CD4-positive, CD25-positive, alpha-beta regulatory T cell (primary cell): ENCODE data around the gene KMT5B. TPM values are rescaled to one million over a fixed set of nuclear protein-coding genes. Genes with fewer than 3 reads are reported as not detected.
A peak's percentile ranks its signal among the peaks of the same experiment; 100 is the strongest.

Source experiments
- ATAC-seq, 2 donors: fragments of 150-1000 bp; cut with Tn5 transposase; one replicate each; pipeline ENCODE4 v1.10.0; 2021; ENCODE audit warnings: low read depth in 2 of 2, moderate number of reproducible peaks in 2 of 2, moderate library complexity in 1 of 2
- DNase-seq, 3 donors: peaks; one replicate each; pipeline versions ENCODE4 v3.0.0 to v3.0.0-alpha.2; 2012 to 2022; ENCODE audit warnings: mixed read lengths in 1 of 3
- H3K27ac ChIP-seq: one replicate; pipeline ENCODE4 v1.7.0; 2013; ENCODE audit warnings: mild to moderate bottlenecking, low read length; ENCODE audit not compliant: insufficient read depth, poor library complexity, severe bottlenecking
- H3K27me3 ChIP-seq: one replicate; pipeline ENCODE4 v1.7.0; 2013; ENCODE audit warnings: low read length; ENCODE audit not compliant: control insufficient read depth, insufficient read depth
- H3K36me3 ChIP-seq: one replicate; pipeline ENCODE4 v1.7.0; 2013; ENCODE audit warnings: mild to moderate bottlenecking, low read length, moderate library complexity; ENCODE audit not compliant: control insufficient read depth, insufficient read depth
- H3K4me1 ChIP-seq: 2 replicates; pipeline ENCODE4 v1.7.0; 2013; ENCODE audit warnings: mild to moderate bottlenecking, low read length; ENCODE audit not compliant: insufficient read depth, control insufficient read depth, poor library complexity, severe bottlenecking
- H3K4me3 ChIP-seq: one replicate; pipeline ENCODE4 v1.7.0; 2013; ENCODE audit warnings: low read depth, mild to moderate bottlenecking, low read length, moderate library complexity
- H3K9me3 ChIP-seq, 2 experiments: 1 replicate in 1 of 2; 2 replicates in 1 of 2; pipeline ENCODE4 v1.7.0; 2013; ENCODE audit warnings: low read length in 2 of 2, mild to moderate bottlenecking in 1 of 2, moderate library complexity in 1 of 2; ENCODE audit not compliant: control insufficient read depth in 2 of 2
- H3K27ac Mint-ChIP-seq, 3 donors: one replicate each; pipeline ENCODE4 v1.8.0; 2020 to 2022; ENCODE audit warnings: mild to moderate bottlenecking in 3 of 3, mixed read lengths in 3 of 3, moderate library complexity in 2 of 3
- H3K27me3 Mint-ChIP-seq: one replicate; pipeline ENCODE4 v1.8.0; 2022; ENCODE audit warnings: mild to moderate bottlenecking, mixed read lengths
- H3K36me3 Mint-ChIP-seq: one replicate; pipeline ENCODE4 v1.8.0; 2020; ENCODE audit warnings: mixed read lengths
- H3K4me1 Mint-ChIP-seq, 4 donors: one replicate each; pipeline ENCODE4 v1.8.0; 2020 to 2022; ENCODE audit warnings: mixed read lengths in 4 of 4, mild to moderate bottlenecking in 1 of 4
- H3K4me3 Mint-ChIP-seq, 4 donors: one replicate each; pipeline ENCODE4 v1.8.0; 2020 to 2022; ENCODE audit warnings: mild to moderate bottlenecking in 4 of 4, mixed read lengths in 4 of 4, moderate library complexity in 3 of 4
- H3K9me3 Mint-ChIP-seq, 7 donors: one replicate each; pipeline ENCODE4 v1.8.0; 2020 to 2022; ENCODE audit warnings: mixed read lengths in 7 of 7, mild to moderate bottlenecking in 3 of 7, moderate library complexity in 2 of 7
- polyA plus RNA-seq, 4 donors: library from polyadenylated mRNA; unstranded; fragments of 300-500 nt; fragmentation: Illumina TruSeq; gene quantifications; one replicate each; pipeline ENCODE4 v1.2.3, GENCODE V29; 2021
- total RNA-seq: library from RNA; stranded (reverse); gene quantifications from one replicate; pipeline ENCODE4 v1.2.3, GENCODE V29; 2022

The KMT5B gene
- total and polyA plus RNA-seq, 5 donors from 2014 or later, result 31.6 to 43.1 (median 37.2) TPM

DNA sequence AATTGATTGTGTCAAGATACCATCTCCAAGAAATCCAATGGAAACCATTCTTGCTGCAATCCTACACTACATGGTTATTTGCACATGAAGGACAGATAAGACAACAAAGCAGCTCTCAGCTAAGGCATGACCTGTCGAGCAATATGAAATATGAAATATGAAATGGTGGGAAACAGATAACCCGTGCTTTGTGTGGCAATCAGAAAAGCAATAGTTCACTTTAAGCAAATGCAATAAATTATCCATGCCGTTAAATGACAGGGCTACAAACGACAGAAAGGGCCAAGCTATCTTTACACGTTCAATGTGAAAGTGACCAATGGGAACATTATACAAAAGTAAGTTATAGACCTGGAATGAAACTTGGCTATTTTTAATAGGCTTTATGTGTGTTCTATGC is 35.2 kb downstream of the KMT5B start:
- DNase-seq, result no peak
- H3K9me3 ChIP-seq, result no peaks in the 10 kb centered on the region
- Mint-ChIP-seq H3K9me3 (no peaks in the 10 kb centered on the region), H3K4me3 (no peak overlapping the region), H3K27me3 (no peaks in the 10 kb centered on the region), H3K27ac (peak overlapping the region in 1 of 3 donors; percentile 50), H3K4me1 (peaks cover 0 to 8% (median 2%) of the 10 kb centered on the region in 4 donors), H3K36me3 (peaks cover 29% of the 10 kb centered on the region)
- no peak overlapping the region for H3K27ac ChIP-seq
- no peaks in the 10 kb centered on the region for H3K27me3 ChIP-seq
- ATAC-seq, result no peak
- H3K4me3 ChIP-seq, result no peak overlapping the region
- H3K36me3 ChIP-seq, result peaks cover 70% of the 10 kb centered on the region
- no peaks in the 10 kb centered on the region for H3K4me1 ChIP-seq

DNA sequence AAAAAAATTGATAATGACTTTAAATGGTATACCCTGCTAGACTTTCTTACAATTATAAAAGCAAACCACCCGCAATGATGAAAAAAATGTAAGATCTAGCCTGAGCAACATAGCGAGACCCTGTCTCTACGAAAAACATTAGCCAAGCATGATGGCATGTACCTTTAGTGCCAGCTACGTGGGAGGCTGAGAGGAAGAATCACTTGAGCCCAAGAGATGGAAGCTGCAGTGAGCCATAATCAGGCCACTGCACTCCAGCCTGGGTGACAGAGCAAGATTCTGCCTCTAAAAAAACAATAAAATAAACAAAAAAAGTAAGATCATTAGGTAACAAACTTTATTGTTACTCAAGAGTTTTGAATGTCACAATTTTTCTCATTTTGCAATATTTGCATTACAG is 39.2 kb downstream of the KMT5B start:
- Mint-ChIP-seq H3K4me3 (no peak overlapping the region), H3K9me3 (no peaks in the 10 kb centered on the region), H3K36me3 (peaks cover 39% of the 10 kb centered on the region), H3K4me1 (peaks cover 0 to 6% (median 2%) of the 10 kb centered on the region in 4 donors), H3K27ac (no peak overlapping the region), H3K27me3 (no peaks in the 10 kb centered on the region)
- Histone ChIP-seq H3K9me3 (no peaks in the 10 kb centered on the region), H3K36me3 (peaks cover 88% of the 10 kb centered on the region), H3K27me3 (no peaks in the 10 kb centered on the region), H3K4me1 (no peaks in the 10 kb centered on the region), H3K27ac (no peak overlapping the region), H3K4me3 (no peak overlapping the region)
- no peak for ATAC-seq
- no peak for DNase-seq

GRCh38 chr11:68169442-68169841 is 43.7 kb downstream of the KMT5B start:
- H3K36me3 ChIP-seq, result peaks cover 90% of the 10 kb centered on the region
- no peak overlapping the region for H3K27ac Mint-ChIP-seq
- H3K36me3 Mint-ChIP-seq, result peaks cover 33% of the 10 kb centered on the region
- H3K4me3 Mint-ChIP-seq, result no peak overlapping the region
- DNase-seq, result no peak
- H3K27ac ChIP-seq, result no peak overlapping the region
- no peaks in the 10 kb centered on the region for H3K9me3 ChIP-seq
- no peaks in the 10 kb centered on the region for H3K4me1 ChIP-seq
- no peaks in the 10 kb centered on the region for H3K27me3 ChIP-seq
- ATAC-seq, result no peak
- H3K4me3 ChIP-seq, result no peak overlapping the region
- H3K9me3 Mint-ChIP-seq, result no peaks in the 10 kb centered on the region
- no peaks in the 10 kb centered on the region for H3K27me3 Mint-ChIP-seq
- H3K4me1 Mint-ChIP-seq, result no peaks in the 10 kb centered on the region

DNA sequence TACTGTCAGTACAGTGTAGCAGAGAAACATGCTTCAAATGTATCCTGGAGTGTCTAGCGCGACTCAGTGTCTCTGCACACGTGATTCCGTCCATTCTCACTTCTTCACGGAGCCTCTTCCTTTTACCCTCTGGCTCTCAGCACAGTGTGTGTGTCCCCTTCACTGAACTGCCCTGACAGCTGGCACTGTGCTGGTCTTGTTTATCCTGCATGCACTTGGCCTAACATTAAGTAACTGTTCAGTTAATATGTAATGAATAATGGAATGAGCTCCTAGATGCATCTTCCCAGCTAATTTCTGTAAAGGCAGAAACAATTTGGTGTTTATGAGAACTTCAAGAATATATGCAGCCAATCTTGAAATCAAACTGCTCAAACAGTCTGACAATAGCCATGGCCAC is 44.4 kb downstream of the KMT5B start:
- H3K36me3 ChIP-seq, result peaks cover 88% of the 10 kb centered on the region
- H3K27ac ChIP-seq, result no peak overlapping the region
- no peaks in the 10 kb centered on the region for H3K9me3 ChIP-seq
- Mint-ChIP-seq H3K4me1 (no peaks in the 10 kb centered on the region), H3K4me3 (no peak overlapping the region), H3K27ac (peak overlapping the region in 1 of 3 donors; percentile 11), H3K27me3 (no peaks in the 10 kb centered on the region), H3K9me3 (no peaks in the 10 kb centered on the region), H3K36me3 (peaks cover 31% of the 10 kb centered on the region)
- no peaks in the 10 kb centered on the region for H3K4me1 ChIP-seq
- no peak overlapping the region for H3K4me3 ChIP-seq
- no peak for DNase-seq
- no peak for ATAC-seq
- H3K27me3 ChIP-seq, result no peaks in the 10 kb centered on the region

DNA sequence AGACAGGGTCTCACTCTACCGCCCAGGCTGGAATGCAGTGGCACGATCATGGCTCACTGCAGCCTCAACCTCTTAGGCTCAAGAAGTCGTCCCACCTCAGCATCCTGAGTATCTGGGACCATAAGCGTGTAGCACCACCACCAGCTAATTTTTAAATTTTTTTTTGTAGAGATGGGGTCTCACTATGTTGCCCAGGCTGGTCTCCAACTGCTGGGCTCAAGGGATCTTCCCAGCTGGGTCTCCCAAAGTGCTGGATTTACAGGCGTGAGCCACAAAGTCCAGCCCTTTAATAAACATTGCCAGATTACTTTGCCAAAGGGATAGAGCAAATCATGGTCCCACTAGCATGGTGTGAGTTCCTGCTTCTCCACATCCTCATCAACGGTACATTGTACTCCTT is 45.6 kb downstream of the KMT5B start:
- no peaks in the 10 kb centered on the region for H3K4me1 ChIP-seq
- Mint-ChIP-seq H3K27me3 (no peaks in the 10 kb centered on the region), H3K36me3 (peaks cover 34% of the 10 kb centered on the region), H3K27ac (no peak overlapping the region), H3K4me1 (no peaks in the 10 kb centered on the region), H3K4me3 (peak overlapping the region in 1 of 4 donors; percentile 2), H3K9me3 (no peaks in the 10 kb centered on the region)
- no peaks in the 10 kb centered on the region for H3K9me3 ChIP-seq
- H3K27ac ChIP-seq, result no peak overlapping the region
- peaks cover 77% of the 10 kb centered on the region for H3K36me3 ChIP-seq
- DNase-seq (no peak), ATAC-seq (no peak)
- no peaks in the 10 kb centered on the region for H3K27me3 ChIP-seq
- no peak overlapping the region for H3K4me3 ChIP-seq

GRCh38 chr11:68166969-68167368 is 46.1 kb downstream of the KMT5B start:
- DNase-seq (no peak), ATAC-seq (no peak)
- peaks cover 38% of the 10 kb centered on the region for H3K36me3 Mint-ChIP-seq
- H3K4me1 Mint-ChIP-seq, result no peaks in the 10 kb centered on the region
- H3K27ac Mint-ChIP-seq, result no peak overlapping the region
- Histone ChIP-seq H3K27me3 (no peaks in the 10 kb centered on the region), H3K36me3 (peaks cover 74% of the 10 kb centered on the region), H3K4me3 (no peak overlapping the region), H3K4me1 (no peaks in the 10 kb centered on the region), H3K9me3 (no peaks in the 10 kb centered on the region), H3K27ac (no peak overlapping the region)
- H3K27me3 Mint-ChIP-seq, result no peaks in the 10 kb centered on the region
- no peaks in the 10 kb centered on the region for H3K9me3 Mint-ChIP-seq
- H3K4me3 Mint-ChIP-seq, result no peak overlapping the region

DNA sequence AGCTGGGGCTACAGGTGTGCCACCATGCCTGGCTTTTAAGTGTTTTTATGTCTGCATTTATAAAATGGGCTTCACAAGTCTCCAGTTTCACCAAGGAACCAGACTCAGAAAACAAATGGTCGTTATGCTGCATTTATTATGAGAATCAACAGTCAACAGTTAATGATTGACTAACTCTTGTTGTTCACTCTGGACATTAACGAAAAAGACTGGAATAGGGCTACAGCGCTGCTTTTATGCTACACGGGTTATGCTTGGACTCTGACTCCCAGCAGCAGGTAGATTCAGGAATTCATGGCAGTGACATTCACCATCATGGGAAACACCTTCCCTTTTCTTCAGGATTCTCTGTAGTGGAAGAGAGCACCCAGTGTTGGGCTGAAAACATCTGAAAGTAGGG is 47.5 kb downstream of the KMT5B start:
- DNase-seq (no peak), ATAC-seq (no peak)
- Histone ChIP-seq H3K4me1 (no peaks in the 10 kb centered on the region), H3K9me3 (no peaks in the 10 kb centered on the region), H3K4me3 (no peak overlapping the region), H3K27me3 (no peaks in the 10 kb centered on the region), H3K36me3 (peaks cover 63% of the 10 kb centered on the region), H3K27ac (no peak overlapping the region)
- Mint-ChIP-seq H3K4me1 (no peaks in the 10 kb centered on the region), H3K4me3 (no peak overlapping the region), H3K27ac (no peak overlapping the region), H3K9me3 (no peaks in the 10 kb centered on the region), H3K36me3 (peaks cover 35% of the 10 kb centered on the region), H3K27me3 (no peaks in the 10 kb centered on the region)

GRCh38 chr11:68164437-68164836 is 48.7 kb downstream of the KMT5B start:
- no peak overlapping the region for H3K27ac ChIP-seq
- H3K27ac Mint-ChIP-seq, result no peak overlapping the region
- DNase-seq, result no peak
- H3K4me1 ChIP-seq, result no peaks in the 10 kb centered on the region
- no peaks in the 10 kb centered on the region for H3K9me3 ChIP-seq
- no peaks in the 10 kb centered on the region for H3K4me1 Mint-ChIP-seq
- peaks cover 34% of the 10 kb centered on the region for H3K36me3 Mint-ChIP-seq
- no peaks in the 10 kb centered on the region for H3K27me3 ChIP-seq
- H3K4me3 ChIP-seq, result no peak overlapping the region
- no peaks in the 10 kb centered on the region for H3K27me3 Mint-ChIP-seq
- no peak for ATAC-seq
- peaks cover 52% of the 10 kb centered on the region for H3K36me3 ChIP-seq
- no peaks in the 10 kb centered on the region for H3K9me3 Mint-ChIP-seq
- H3K4me3 Mint-ChIP-seq, result no peak overlapping the region
